ENCODE data around the gene LTO1. TPM values are rescaled to one million over a fixed set of nuclear protein-coding genes. Genes with fewer than 3 reads are reported as not detected.

The LTO1 gene
- total RNA-seq, 1 experiment from 2014 or later, result 25.3 TPM

GRCh38 chr11:69645801-69646492 lies 29.2 kb downstream of the LTO1 start:
- Histone ChIP-seq H4K20me1 (ENCODE audit: control insufficient read depth, insufficient read depth, insufficient read length) (no peaks in the 10 kb centered on the region), H3K4ac (ENCODE audit: low read depth, low read length) (no peak overlapping the region), H2BK5ac (ENCODE audit: insufficient read length, low read length) (no peak overlapping the region), H3K79me1 (ENCODE audit: insufficient read depth, low read depth, low read length, poor library complexity, severe bottlenecking) (peaks cover 3% of the 10 kb centered on the region), H3K23ac (ENCODE audit: insufficient read length, low read depth, low read length) (no peak overlapping the region), H3K23me2 (ENCODE audit: insufficient read length, low read depth, low read length, poor library complexity, severe bottlenecking) (no peaks in the 10 kb centered on the region), H3K9me3 (ENCODE audit: control insufficient read depth, low read depth, low read length) (no peaks in the 10 kb centered on the region), H4K91ac (ENCODE audit: insufficient read length, low read depth, low read length) (no peak overlapping the region), H3K56ac (ENCODE audit: insufficient read length, low read depth, low read length) (no peak overlapping the region), H3K9ac (ENCODE audit: extremely low read depth, insufficient read length, low read length) (no peak overlapping the region), H3T11ph (ENCODE audit: low read length) (no peak overlapping the region), H3K4me2 (ENCODE audit: insufficient read depth, insufficient read length, low read length) (no peak overlapping the region), H3K27me3 (ENCODE audit: insufficient read depth, low read length) (no peaks in the 10 kb centered on the region), H4K8ac (replicated peaks; ENCODE audit: insufficient read length, low read depth, low read length) (no peak overlapping the region), H2BK12ac (ENCODE audit: insufficient read length, low read depth, low read length) (no peak overlapping the region), H3K79me2 (ENCODE audit: insufficient read depth, low read length) (no peaks in the 10 kb centered on the region), H3K27ac (ENCODE audit: insufficient read length, low read depth, low read length) (no peak overlapping the region), H2AK5ac (ENCODE audit: insufficient read length, low read length) (no peak overlapping the region), H4K5ac (ENCODE audit: insufficient read length, low read depth, low read length) (no peak overlapping the region), H2BK120ac (ENCODE audit: low read depth, low read length, poor library complexity, severe bottlenecking) (no peak overlapping the region), H2BK15ac (ENCODE audit: low read depth, low read length) (no peak overlapping the region), H2BK20ac (ENCODE audit: low read depth, low read length, poor library complexity, severe bottlenecking) (no peak overlapping the region), H3K4me1 (ENCODE audit: insufficient read depth, low read length) (no peaks in the 10 kb centered on the region), H2AFZ (ENCODE audit: low read length) (no peak overlapping the region), H3K14ac (ENCODE audit: insufficient read depth, low read length) (no peak overlapping the region), H3K18ac (ENCODE audit: insufficient read length, low read depth, low read length) (no peak overlapping the region)
- DNase-seq, result peak; percentile 36
- peaks cover 14 to 72% (median 49%) of the 10 kb centered on the region in 3 experiments; a peak in 6 of 7 replicates for H3K36me3 Mint-ChIP-seq (ENCODE audit: insufficient read depth in 1 of 3, low read depth in 3 of 3)
- peaks cover 3 to 4% of the 10 kb centered on the region in 2 experiments; a peak in 3 of 4 replicates for H3K4me1 Mint-ChIP-seq
- no CpG with 5 or more reads among the region's 30 CpGs for WGBS (ENCODE audit: extremely low coverage, insufficient read length, low lambda C conversion rate)
- H3K27ac Mint-ChIP-seq, result peak overlapping the region in 2 of 3 experiments; percentile 49 to 75; a peak in 3 of 7 replicates
- no peak overlapping the region for H3K4me3 Mint-ChIP-seq
- TF ChIP-seq CTCF (conservative IDR thresholded peaks at IDR 0.05), result no peak
- no peaks in the 10 kb centered on the region for H3K27me3 Mint-ChIP-seq (ENCODE audit: low read depth)
- H3K9me3 Mint-ChIP-seq, result no peaks in the 10 kb centered on the region
